GM12891 (cell line): Measurements from ENCODE around the gene EWSR1.

Experiments used
- PAX5 ChIP-seq: IDR thresholded peaks from 2 replicates; pipeline ENCODE4 v1.6.1; 2011; ENCODE audit warnings: low read length, moderate library complexity, mild to moderate bottlenecking; ENCODE audit not compliant: insufficient read depth, severe bottlenecking
- POLR2A ChIP-seq: IDR thresholded peaks from 2 replicates; pipeline ENCODE4 v1.6.1; 2011; ENCODE audit warnings: low read depth, low read length, control low read depth
- POLR2AphosphoS5 ChIP-seq: IDR thresholded peaks from 2 replicates; pipeline ENCODE4 v1.6.1; 2011; ENCODE audit warnings: low read depth, low read length, control low read depth
- POU2F2 ChIP-seq: IDR thresholded peaks from 2 replicates; pipeline ENCODE4 v1.6.1; 2011; ENCODE audit warnings: low read depth, mild to moderate bottlenecking, control low read depth, low read length, moderate library complexity
- SPI1 ChIP-seq: IDR thresholded peaks from 2 replicates; pipeline ENCODE4 v1.6.1; 2011; ENCODE audit warnings: low read depth, low read length, control low read depth
- TAF1 ChIP-seq: IDR thresholded peaks from 2 replicates; pipeline ENCODE4 v1.6.1; 2011; ENCODE audit warnings: low read depth, low read length, control low read depth

GRCh38 chr22:29290061-29290460, 22.0 kb downstream of the EWSR1 start:
- TF ChIP-seq POLR2A (no peak), TAF1 (no peak), PAX5 (no peak), POLR2AphosphoS5 (no peak), SPI1 (no peak), POU2F2 (no peak)
